H1 (cell line): Measurements from ENCODE around the gene CIT. TPM values are rescaled to one million over a fixed set of nuclear protein-coding genes. Genes with fewer than 3 reads are reported as not detected.

Experiments used
- CHD7 ChIP-seq: fragments of 300-600 bp; sonication (generic); IDR thresholded peaks from 2 replicates; pipeline ENCODE4 v1.7.1; 2012; ENCODE audit warnings: low read length, moderate library complexity, mild to moderate bottlenecking, inconsistent platforms; ENCODE audit not compliant: insufficient replicate concordance
- GABPA ChIP-seq: IDR thresholded peaks from 2 replicates; pipeline ENCODE4 v1.6.1; 2011; ENCODE audit warnings: mild to moderate bottlenecking, low read length, moderate library complexity, borderline replicate concordance; ENCODE audit not compliant: insufficient read depth
- RFX5 ChIP-seq: IDR thresholded peaks from 2 replicates; pipeline ENCODE4 v1.6.1; 2011; ENCODE audit warnings: low read depth, low read length, improper control_type of control experiment, borderline replicate concordance
- TAF7 ChIP-seq: optimal IDR thresholded peaks from 2 replicates; pipeline ENCODE3; 2011; ENCODE audit warnings: low read depth, mild to moderate bottlenecking, inconsistent platforms, low read length, moderate library complexity, borderline replicate concordance
- TEAD4 ChIP-seq: IDR thresholded peaks from 2 replicates; pipeline ENCODE4 v1.6.1; 2012; ENCODE audit warnings: low read depth, low read length, inconsistent platforms, mixed read lengths
- polyA plus RNA-seq, 7 experiments: library from polyadenylated mRNA; depleted of rRNA in 3 of 7; stranded (reverse) in 5 of 7; unstranded in 2 of 7; fragments of >200 nt in 5 of 7; fragments of 200-250 nt in 2 of 7; gene quantifications; 1 replicate in 5 of 7; 2 replicates in 1 of 7; 4 replicates in 1 of 7; pipeline versions ENCODE4 v1.2.1 to v1.2.3, GENCODE V29; 2011 to 2013; ENCODE audit warnings: missing spikeins in 2 of 7, mixed read lengths in 2 of 7
- total RNA-seq: library from RNA; stranded (reverse); fragmentation: NEBNext Ultra II Directional; extraction: Animal tissue kit (Norgen Biotek cat#: 25700); gene quantifications from 2 replicates; pipeline ENCODE4 v1.2.1, GENCODE V29; 2021

CIT gene
- total and polyA plus RNA-seq, 2 of the 8 experiments (the other 6 are each of a cell fraction or from before 2014, with no cell fraction given), result 17.1 to 60.9 TPM

DNA sequence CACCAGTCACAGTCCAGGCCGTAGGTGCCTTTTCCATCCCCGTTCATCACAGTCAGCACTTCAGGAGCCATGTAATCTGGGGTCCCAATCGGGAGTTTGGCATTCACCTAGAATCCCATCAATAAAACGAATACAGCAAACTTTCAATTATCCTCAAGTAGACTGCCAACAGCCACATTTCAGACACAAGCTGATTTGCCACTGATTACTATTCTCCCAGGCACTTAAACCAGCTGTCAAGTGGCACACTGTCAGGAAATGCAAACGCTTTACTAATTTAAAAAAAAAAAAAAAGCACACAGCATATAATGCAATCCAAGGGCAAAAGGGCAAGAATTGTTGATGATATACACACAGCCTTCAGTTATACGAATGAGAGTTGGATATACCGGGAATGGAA is 51.9 kb downstream of the CIT start (continued):
- TF ChIP-seq CHD7 (no peak), GABPA (no peak), TEAD4 (no peak), RFX5 (no peak), TAF7 (no peak)
